Activated CD4-positive, alpha-beta T cell treated with anti-CD3 and anti-CD28 coated beads, Interleukin-2, amount 50 U/mL, for 48 hours (primary cell): ENCODE data around the gene KBTBD12.

Experiments used
- DNase-seq, 2 experiments: peaks; one replicate each; pipeline ENCODE4 v3.0.0-alpha.2; 2020

KBTBD12 gene

DNA sequence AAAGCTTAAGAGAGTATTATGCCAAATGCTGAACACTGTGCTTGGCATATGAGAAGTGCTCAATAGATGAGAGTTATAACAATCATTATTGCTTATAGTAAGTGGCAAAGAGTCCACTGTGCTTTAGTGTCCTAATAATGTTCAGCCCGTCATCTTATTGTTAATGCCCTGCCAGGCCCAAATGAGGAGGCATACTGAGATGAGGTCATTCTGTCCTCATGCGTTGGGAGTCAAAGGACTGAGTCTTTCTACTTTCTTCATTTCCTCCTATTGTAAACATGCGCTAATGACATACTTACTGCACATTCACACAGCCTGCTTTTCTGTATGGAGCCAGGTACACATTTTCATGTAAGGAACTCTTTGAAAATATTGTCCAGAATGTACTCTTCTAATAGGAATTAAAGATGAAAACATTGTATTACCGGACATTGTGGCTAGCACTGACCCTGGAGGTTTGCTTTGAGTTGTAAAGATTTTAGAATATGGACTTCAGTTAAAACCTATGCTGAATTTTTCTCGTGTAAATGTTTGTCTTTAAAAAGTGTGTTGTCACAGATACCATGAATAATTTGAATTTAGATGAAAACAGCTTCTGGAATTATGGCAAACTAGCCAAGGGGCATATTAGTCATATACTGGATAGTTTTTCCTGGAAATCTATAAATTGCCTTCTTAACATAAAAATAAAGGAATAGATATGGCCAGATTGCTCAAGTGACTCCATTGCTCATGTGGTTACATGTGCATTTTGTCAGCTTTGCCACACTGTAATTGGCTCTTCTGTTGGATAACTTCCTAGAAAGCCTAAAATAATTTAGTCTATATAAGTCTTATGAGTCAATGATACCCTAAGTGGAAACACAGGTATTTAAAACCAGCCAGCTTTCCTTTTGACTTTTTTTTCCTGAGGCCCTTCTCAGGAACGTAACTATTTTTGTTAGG, 38.3 kb downstream of the KBTBD12 start:
- no peak for DNase-seq

DNA sequence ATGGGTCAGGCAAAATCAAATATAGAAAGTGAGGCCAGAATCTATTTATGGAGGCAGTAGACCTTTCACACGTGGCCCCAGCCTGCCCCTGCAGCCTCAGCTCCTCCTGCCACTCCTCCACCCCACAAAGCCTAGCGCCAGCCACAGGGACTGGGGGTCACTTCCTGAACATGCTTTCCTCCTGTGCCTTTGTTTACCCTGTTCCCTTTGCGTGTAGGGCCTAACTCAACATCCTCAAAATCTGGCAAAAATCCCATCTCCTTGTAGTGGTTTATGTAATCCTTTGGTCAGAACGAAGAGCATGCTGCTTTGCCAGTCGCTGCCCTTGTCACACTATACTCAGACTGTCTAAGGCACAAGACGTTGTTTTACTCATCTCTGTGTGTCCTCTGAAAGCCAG, 39.6 kb downstream of the KBTBD12 start:
- no peak for DNase-seq

DNA sequence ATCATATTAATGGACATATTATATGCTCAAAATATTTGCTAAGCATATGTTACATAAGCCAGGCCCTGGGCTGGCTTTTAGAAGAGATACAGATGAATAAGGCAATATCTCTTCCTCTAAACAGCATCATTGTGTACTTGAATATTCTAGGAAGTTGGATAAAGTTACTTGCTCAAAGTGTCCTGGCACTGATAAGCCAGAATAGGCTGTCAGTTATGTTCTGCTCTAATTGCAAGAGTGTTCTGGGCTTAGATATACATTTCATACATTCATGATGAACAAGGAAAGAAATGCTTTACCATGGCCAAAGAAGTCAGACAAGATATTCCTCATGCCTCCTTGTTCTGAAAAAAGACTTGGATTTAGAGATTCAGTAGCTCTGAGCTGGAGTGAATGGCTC, 40.7 kb downstream of the KBTBD12 start:
- no peak for DNase-seq

DNA sequence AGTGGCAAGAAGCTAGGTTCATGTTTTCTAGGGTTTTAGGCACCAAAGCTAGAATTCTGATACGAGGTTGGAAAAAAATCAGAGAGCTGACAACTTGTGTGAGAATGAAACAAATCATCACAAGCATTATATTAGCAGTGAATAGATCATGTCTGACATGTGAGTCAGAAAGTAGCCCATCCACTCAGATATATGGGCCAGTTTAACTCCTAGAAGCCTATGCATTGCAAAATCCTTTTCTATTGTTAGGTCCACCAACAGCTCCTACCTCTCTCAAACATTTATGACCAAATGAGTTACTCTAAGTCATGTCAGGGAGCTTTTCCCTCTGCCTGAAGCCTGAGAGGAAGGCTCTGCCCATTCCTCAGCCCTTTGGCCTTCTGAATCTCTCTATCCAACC, 44.0 kb downstream of the KBTBD12 start:
- no peak for DNase-seq

GRCh38 chr3:127959873-127960272, 44.8 kb downstream of the KBTBD12 start:
- DNase-seq = no peak

DNA sequence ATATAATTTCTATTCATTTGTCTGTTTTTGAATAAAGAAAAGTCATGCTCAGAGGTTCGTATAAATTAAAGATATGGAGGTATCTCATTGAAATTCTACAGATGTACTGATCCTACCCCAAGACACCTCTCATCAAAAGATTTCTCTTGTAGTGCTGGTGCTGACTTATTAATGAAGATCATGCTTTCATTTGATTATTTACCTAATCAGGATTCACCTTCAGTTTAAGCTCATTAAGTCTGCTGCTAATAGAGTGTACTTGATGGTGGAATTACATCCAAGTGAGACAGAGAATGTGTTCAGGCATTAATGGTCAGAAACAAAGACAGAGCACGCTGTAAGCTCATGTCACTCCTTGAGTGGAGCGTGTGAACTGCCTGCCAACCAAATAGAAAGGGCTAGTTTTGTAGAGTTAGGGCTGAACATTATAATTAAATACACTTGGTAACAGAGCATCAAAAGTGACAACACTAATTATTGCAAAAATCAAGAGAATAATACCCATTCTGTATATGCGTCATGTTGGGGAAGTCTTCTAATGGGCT, 45.5 kb downstream of the KBTBD12 start:
- no peak for DNase-seq

GRCh38 chr3:127961124-127961523, 46.1 kb downstream of the KBTBD12 start:
- no peak for DNase-seq

DNA sequence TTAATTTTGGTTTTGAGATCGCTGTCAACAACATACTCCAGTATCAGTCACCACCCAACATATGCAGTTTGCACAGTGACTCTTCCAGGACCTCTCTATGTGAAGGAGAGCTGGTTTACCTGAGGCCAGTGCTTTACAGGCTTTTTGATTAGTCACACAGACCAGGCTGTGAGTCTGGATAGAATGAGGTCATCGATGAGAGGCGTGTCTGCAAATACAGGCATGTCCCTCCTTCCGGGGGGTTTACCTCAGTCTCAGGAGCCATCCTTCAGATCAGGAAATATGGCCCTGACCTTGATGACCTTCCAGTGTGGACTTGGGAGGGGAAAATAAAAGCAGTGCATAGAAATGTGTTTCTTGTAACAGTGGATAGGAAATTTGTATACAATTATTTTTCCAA, 46.9 kb downstream of the KBTBD12 start:
- DNase-seq = no peak

DNA sequence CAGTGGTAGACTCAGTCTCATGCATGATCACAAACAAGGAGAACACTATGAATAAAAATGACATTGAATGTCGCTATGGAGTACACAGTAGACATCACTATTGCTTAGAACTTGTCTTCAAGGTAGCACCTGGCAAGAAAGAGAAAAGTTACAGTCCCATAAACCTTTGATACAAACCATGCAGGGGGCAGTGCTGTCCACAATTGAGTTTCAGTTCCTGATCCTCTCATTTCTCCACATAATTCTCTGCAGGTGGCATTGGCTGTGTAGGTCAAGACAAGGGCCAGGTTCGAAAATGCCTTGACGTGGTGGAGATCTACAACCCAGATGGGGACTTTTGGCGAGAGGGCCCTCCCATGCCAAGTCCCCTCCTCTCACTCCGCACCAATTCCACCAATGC, 47.9 kb downstream of the KBTBD12 start:
- DNase-seq = no peak

DNA sequence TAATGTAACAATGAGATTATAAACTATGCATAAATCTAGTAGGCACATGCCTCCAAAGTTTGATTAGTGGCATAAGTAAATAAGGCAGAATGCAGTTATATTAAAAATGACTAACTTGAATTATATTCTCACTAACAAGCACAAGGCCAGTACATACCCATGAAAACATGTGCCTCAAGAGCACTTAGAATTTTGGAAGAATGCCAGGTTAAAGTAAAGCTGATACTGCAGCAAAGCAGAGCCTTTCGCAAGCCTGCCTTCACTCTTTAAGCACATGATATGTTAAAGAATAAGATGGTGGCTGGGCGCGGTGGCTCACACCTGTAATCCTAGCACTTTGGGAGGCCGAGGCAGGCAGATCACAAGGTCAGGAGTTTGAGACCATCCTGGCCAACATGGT, 49.0 kb downstream of the KBTBD12 start:
- no peak for DNase-seq

- no peak for DNase-seq
Measured at GRCh38 chr3:127964816-127965215, 49.8 kb downstream of the KBTBD12 start.

DNA sequence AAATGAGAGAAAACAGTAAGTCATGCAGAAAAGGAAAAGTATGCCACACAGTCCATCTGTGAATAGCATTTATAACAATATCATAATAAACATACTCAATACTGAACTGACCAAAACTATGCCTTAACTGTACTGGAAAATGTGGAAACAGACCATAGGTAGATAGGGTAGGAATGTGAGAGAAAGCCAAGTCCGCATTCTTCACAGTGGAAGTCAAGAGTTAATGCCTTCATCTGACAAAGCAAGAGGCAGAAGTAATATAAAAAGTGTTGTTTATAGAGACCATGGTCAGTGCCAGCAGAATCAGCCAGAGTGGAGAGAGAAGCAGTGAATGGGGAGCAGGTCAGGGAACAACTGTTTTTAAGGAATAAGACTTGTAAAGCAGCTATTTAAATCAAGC, 52.3 kb downstream of the KBTBD12 start:
- DNase-seq = no peak

DNA sequence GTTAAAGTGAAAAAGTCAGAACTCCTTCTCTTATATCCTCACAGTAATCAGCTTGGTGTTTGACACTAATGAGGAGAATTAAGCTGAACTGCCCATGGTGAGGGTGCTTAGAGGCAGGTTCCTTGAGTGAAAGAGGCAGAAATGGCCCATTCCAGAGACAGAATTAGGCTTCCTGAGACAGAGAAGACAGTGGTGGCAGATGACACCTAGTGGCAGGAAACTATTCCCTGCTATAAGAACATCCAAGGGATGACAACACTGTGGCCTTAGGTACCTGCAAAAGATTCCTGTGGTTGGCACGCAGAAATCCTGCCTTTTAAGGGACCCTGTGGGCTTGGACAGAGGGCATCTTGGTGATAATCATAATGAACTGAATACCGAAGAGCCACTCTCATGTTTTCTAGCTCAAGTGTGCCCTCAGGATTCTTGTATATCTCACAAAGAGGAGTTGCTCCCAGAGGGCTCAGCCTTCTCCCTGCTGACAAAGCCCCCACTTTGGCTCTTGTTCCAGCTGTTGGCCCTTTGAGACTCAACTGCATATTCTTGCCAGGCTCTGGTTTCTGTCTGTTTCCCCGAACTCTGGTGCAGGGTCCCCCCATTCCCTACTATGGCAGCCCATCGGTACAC, 56.0 kb downstream of the KBTBD12 start:
- DNase-seq = peak; percentile 5 to 7

DNA sequence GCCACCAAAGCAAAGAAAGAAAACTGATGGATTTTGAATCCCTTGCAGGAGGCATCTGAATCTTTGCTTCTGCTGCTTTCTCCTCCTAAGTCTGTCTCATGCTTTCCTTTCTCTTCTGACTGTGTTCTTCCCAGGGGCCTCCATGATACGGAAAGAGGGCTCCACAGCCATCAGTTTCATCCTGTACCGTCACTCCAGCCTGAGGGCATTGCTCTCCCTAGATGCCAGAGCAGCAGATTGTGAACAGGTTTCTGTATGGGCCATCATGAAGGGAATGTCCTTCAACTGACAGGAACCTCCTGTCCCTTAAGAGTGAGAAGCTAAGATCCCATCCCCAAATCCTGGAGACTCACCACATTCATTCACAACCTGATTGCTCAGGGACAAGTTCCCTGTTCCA, 59.2 kb downstream of the KBTBD12 start:
- no peak for DNase-seq

GRCh38 chr3:127975153-127976029, 60.4 kb downstream of the KBTBD12 start:
- no peak for DNase-seq

DNA sequence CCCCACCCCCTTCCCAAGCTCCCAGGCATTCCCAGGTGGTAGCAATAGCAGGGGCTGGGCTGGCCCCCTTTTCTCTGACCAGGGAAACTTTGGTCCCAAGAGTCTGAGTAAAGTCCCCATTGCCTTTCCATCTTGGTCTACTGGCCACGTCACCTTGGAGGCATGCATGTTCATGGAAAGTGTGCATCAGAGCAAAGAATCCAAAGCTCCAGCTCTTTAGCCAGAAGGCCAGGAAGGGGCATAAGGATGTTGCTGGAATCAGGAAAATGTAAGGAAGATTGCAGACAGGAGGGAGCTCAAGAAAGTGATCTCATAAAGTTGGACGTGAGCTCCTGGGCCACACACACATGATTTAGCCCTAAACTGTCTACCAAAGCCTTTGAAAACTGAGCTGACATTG, 63.6 kb downstream of the KBTBD12 start:
- DNase-seq = no peak

DNA sequence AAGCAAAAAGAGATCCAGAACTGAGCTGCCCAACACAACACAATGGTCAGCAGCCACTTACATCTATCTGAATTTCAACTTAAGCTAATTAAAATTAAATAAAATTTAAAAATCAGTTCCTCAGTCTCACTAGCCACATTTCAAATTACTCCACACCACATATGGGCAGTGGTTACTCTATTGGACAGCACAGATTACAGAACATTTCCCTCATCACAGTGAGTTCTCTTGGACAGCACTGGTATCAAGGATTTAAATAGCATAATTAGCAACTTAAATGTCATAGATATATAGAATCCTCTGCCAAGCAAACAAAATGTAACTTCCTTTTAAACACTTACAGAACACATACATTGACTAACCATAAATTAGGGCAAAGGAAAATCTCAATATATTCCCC, 64.4 kb downstream of the KBTBD12 start:
- DNase-seq = no peak

- no peak for DNase-seq
Measured at GRCh38 chr3:127981097-127981496, 66.1 kb downstream of the KBTBD12 start.

DNA sequence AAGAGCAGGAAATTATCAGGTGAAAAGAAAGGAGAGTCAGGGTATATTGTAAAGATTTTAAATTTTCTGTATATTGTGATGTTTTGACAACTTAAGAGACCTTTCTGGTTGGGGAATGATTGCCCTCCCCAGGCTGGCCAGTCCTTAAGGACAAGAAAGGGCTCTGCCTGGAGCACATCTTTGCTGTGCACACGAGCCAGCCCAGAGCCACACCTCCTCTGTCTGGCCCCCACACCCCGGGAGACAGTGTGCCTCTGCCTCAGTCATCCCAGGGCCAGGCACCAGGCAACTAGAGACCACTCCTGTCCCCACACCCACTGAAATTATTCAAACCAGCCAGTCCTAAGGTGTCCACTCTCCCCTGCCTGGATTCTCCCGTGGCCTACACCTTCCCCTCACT, 67.1 kb downstream of the KBTBD12 start:
- DNase-seq = no peak

DNA sequence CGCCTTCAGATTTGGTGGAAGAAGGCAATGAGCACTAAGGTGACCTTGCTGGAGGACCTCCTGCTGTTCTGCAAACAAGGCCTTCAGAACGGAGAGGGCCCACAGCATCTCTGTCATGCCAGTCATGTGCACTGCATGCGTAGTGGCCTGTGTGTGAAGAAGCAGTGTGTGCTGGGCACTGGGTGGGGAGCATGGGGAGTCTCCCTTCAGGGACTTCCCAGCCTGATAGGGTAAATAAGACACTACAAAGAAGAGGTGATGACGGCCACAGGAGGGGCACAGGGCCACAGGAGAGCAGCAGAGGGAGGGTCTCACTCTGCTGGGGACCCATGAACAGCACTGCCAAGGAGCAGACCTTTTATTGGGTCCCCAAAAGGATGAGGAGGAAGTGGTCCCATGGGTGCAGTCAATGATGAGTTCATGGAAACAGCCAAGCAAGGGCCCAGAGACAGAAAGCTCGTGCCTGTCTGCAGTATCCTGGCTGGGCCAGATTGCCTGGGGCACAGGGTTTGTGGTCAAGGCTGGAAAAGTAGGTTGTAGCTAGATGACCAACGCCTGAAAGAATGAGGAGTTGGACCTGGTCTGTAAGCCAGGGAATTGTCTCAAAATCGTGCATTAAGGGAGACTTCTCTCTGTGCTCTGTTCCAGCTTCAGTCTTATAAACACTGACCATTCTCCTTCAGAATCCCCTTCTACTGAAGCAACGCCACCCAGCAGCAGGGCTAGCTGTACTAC, 69.4 kb downstream of the KBTBD12 start:
- DNase-seq = no peak

- DNase-seq = no peak
Measured at GRCh38 chr3:127985216-127985615, 70.2 kb downstream of the KBTBD12 start.

DNA sequence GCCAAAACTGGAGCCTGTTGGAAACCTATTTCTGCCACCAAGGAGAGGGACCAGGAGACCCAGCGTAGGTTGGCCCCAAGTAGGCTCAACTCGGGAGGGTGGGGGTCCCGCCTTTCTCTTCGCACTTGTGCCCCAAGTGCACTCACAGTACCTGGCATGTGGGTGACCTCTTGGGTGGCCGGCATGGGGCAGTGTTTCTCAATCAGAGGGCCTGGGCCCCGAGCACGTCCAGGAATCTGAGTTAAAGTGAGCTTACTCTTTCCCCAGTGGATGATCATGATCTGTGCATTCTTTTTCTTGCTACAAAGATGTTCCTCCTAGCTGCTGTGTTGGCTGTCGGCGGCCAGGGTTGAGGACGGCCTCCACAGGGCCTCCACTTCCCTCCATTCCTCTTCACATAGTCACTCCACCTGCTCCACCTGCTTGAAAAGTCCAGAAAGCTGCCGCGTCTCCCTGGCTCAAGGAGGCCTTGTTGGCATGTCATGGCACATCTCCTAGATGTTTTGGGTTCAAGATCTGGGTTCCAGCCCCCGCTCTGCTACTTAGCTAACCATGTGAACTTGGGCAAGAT, 70.7 kb downstream of the KBTBD12 start:
- no peak for DNase-seq
